ENCODE results near the gene KRT17.
"Not testable (repeated sequence)": the region's sequence is repeated elsewhere in the genome, so short reads cannot be mapped to it uniquely, and the experiment has no call there.

The KRT17 gene

GRCh38 chr17:41610965-41611640 lies 13.3 kb downstream of the KRT17 start:
- Histone ChIP-seq H3K4me3 (ENCODE audit: low read depth in 1 of 2, low read length in 1 of 2) (no peak overlapping the region), H3K27me3 (peaks cover 17% of the 10 kb centered on the region), H3K4me1 (ENCODE audit: control insufficient read depth in 1 of 2, insufficient read depth in 1 of 2, low read depth in 1 of 2, low read length in 1 of 2) (no peaks in the 10 kb centered on the region), H3K27ac (no peak overlapping the region), H3K9me3 (no peaks in the 10 kb centered on the region), H3K36me3 (no peaks in the 10 kb centered on the region)
- no peak for TF ChIP-seq CTCF (IDR thresholded peaks at IDR 0.05)

GRCh38 chr17:41610061-41610517 lies 14.3 kb downstream of the KRT17 start:
- not testable (repeated sequence) for H3K4me1 ChIP-seq (ENCODE audit: control insufficient read depth in 1 of 2, insufficient read depth in 1 of 2, low read depth in 1 of 2, low read length in 1 of 2); H3K9me3 ChIP-seq; H3K4me3 ChIP-seq (ENCODE audit: low read depth in 1 of 2, low read length in 1 of 2); H3K36me3 ChIP-seq; H3K27ac ChIP-seq
- H3K27me3 ChIP-seq = peaks cover 17% of the 10 kb centered on the region

GRCh38 chr17:41606930-41607329 lies 17.4 kb downstream of the KRT17 start:
- not testable (repeated sequence) for H3K9me3 ChIP-seq; H3K4me1 ChIP-seq (ENCODE audit: control insufficient read depth in 1 of 2, insufficient read depth in 1 of 2, low read depth in 1 of 2, low read length in 1 of 2); H3K36me3 ChIP-seq; H3K27ac ChIP-seq; H3K4me3 ChIP-seq (ENCODE audit: low read depth in 1 of 2, low read length in 1 of 2)
- H3K27me3 ChIP-seq = peaks cover 17% of the 10 kb centered on the region

- H3K36me3 ChIP-seq = no peaks in the 10 kb centered on the region
- no peak overlapping the region for H3K4me3 ChIP-seq (ENCODE audit: low read depth in 1 of 2, low read length in 1 of 2)
- no peaks in the 10 kb centered on the region for H3K9me3 ChIP-seq
- no peaks in the 10 kb centered on the region for H3K27me3 ChIP-seq
- no peak for TF ChIP-seq CTCF (IDR thresholded peaks at IDR 0.05)
- H3K27ac ChIP-seq = no peak overlapping the region
- H3K4me1 ChIP-seq (ENCODE audit: control insufficient read depth in 1 of 2, insufficient read depth in 1 of 2, low read depth in 1 of 2, low read length in 1 of 2) = no peaks in the 10 kb centered on the region
Observed at GRCh38 chr17:41602524-41602923, 21.9 kb downstream of the KRT17 start.

- no peaks in the 10 kb centered on the region for H3K4me1 ChIP-seq (ENCODE audit: control insufficient read depth in 1 of 2, insufficient read depth in 1 of 2, low read depth in 1 of 2, low read length in 1 of 2)
- no peaks in the 10 kb centered on the region for H3K27me3 ChIP-seq
- TF ChIP-seq CTCF (IDR thresholded peaks at IDR 0.05) = no peak
Observed at GRCh38 chr17:41600318-41600717, 24.1 kb downstream of the KRT17 start.

GRCh38 chr17:41599680-41600079 lies 24.7 kb downstream of the KRT17 start:
- Histone ChIP-seq H3K9me3 (no peaks in the 10 kb centered on the region), H3K36me3 (no peaks in the 10 kb centered on the region), H3K27me3 (no peaks in the 10 kb centered on the region), H3K4me1 (ENCODE audit: control insufficient read depth in 1 of 2, insufficient read depth in 1 of 2, low read depth in 1 of 2, low read length in 1 of 2) (no peaks in the 10 kb centered on the region), H3K27ac (no peak overlapping the region), H3K4me3 (ENCODE audit: low read depth in 1 of 2, low read length in 1 of 2) (no peak overlapping the region)
- no peak for TF ChIP-seq CTCF (IDR thresholded peaks at IDR 0.05)

More at GRCh38 chr17:41600318-41600717, 24.1 kb downstream of the KRT17 start:
- H3K4me3 ChIP-seq (ENCODE audit: low read depth in 1 of 2, low read length in 1 of 2) = no peak overlapping the region
- no peak overlapping the region for H3K27ac ChIP-seq
- no peaks in the 10 kb centered on the region for H3K36me3 ChIP-seq
- H3K9me3 ChIP-seq = no peaks in the 10 kb centered on the region
